NAMALWA (cell line): ENCODE results near the gene MSL3B.

Experiments
- DNase-seq: peaks from one replicate; pipeline ENCODE4 v3.0.0-alpha.2; 2015; ENCODE audit warnings: low spot score

Gene MSL3B

DNA sequence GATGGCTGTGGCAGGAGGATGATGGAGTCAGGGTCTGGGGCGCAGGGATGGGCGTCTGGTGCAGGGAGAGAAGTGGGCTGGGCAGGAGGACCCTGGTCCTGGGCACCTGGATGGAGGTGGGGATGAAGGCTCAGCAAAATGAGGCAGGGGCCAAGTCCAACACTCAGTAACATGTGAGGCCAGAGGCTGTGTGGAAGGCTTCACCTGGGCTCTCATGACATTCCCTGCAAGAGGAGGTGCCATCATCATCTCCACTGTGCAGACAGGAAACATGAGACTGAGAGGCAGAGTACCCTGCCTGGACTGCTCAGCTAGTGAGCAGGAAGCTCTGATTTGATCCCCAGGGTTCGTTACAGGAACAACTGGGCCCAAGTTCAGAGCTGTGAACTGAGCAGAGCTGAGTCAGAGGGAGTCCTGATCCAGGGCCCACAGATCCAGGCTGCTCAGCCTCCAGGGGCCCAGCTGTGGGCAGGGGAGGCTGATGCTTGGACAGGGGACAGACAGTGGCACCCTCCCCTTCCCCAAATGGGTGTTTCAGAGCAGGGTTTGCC is 50.8 kb downstream of the MSL3B start:
- DNase-seq = no peak

DNA sequence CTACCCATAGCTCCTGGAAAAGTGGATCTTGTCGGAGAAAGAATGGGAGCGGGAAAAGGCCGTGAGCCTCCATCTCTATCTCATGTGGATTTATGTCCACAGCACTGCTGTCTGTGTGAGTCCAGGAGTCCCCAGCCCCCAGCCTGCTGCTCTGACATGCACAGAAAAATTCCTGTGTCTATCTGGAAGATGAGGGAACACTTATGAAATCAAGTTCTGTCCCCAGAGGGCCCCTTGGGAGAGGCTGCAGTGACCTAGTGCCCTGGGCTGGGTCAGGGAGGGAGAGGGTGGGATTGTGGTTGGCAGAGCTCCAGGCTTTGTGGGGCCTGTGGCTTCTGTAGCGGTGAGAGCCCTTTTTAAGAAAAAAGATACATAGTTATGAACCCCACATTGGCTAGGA is 51.4 kb downstream of the MSL3B start:
- DNase-seq = no peak

DNA sequence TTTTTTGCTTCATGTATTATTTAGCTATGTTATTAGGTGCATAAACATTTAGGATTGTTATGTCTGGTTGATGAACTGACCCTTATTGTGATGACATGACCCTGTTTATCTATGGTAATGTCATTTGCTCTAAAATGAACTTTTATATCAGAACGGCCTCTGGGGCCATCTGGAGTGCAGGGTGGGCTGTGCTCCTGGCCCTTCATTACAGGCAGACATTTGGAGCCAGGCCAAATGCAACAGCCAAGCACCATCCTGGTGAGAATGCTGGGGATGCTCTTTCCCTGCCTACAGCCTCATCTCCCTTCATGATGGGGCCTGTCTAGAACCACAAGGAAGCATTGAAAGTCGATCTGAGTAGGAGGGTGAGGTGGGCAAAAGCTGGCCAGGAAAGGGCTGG is 51.9 kb downstream of the MSL3B start:
- no peak for DNase-seq

DNA sequence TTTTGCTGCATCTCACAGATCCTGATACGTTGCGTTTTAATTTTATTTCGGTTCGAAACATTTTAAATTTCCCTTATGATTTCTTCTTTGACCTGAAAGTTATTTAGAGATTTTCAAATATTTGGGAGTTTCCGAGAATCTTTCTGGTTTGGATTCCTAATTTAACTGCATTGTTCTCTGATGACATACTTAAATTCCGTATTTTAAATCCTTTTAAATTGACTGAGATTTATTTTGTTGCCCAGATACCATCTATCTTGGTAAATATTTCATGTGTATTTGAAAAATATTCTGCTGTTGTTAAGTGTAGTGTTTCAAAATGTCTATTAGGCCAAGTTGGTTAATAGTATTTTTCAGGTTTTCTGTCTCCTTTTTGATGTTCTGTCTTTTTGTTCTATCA is 52.3 kb downstream of the MSL3B start:
- DNase-seq = no peak
